Endometrial microvascular endothelial cells (primary cell): ENCODE results near the gene ATCAY. TPM values are rescaled to one million over a fixed set of nuclear protein-coding genes. Genes with fewer than 3 reads are reported as not detected.

ENCODE experiments used
- in situ Hi-C: cut with HindIII; loops from 2 replicates; pipeline ENCODE4 v1.10.0; 2017; ENCODE audit warnings: low sequenced_read_pairs, low pct_unique_long_range_greater_than_20kb; ENCODE audit errors: inconsistent ontology term
- total RNA-seq: library from RNA; depleted of rRNA; stranded (reverse); fragments of >200 nt; gene quantifications from one replicate; pipeline ENCODE4 v1.2.3, GENCODE V29; 2015; ENCODE audit errors: inconsistent ontology term

ATCAY gene
- total RNA-seq, 1 donor from 2014 or later = not detected

- in situ Hi-C loops = no loop called here
Observed at GRCh38 chr19:3895788-3896187, 15.3 kb downstream of the ATCAY start.

DNA sequence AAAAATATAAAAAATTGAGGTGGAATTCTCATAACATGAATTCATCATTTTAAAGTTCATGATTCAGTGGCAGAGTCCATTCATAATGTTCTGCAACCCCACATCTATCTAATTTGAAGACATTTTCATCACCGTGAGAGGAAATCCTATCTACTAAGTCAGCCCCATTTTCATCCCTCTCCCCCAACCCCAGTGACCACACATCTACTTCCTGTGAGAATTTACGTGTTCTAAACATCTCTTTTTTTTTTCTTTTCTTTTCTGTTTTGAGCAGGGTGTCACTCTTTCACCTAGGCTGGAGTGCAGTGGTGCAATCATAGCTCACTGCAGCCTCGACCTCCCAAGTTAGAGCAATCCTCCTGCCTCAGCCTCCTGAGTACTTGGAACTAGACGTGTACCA is 17.5 kb downstream of the ATCAY start:
- in situ Hi-C loops = no loop called here

DNA sequence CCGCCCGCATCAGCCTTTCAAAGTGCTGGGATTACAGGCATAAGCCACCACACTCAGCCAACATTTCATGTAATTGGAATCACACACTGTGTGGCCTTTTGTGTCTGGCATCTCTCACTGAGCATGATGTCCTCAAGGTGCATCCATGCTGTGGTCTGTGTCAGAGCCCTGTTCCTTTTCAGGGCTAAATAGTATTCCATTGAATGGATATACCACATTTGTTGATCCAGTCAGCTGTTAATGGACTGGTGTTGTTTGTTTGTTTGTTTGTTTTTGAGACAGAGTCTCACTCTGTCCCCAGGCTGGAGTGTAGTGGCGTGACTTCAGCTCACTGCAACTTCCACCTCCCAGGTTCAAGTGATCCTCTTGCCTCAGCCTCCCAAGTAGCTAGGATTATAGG is 17.9 kb downstream of the ATCAY start:
- in situ Hi-C loops = no loop called here

GRCh38 chr19:3899531-3900294 is 19.2 kb downstream of the ATCAY start:
- in situ Hi-C loops = no loop called here

DNA sequence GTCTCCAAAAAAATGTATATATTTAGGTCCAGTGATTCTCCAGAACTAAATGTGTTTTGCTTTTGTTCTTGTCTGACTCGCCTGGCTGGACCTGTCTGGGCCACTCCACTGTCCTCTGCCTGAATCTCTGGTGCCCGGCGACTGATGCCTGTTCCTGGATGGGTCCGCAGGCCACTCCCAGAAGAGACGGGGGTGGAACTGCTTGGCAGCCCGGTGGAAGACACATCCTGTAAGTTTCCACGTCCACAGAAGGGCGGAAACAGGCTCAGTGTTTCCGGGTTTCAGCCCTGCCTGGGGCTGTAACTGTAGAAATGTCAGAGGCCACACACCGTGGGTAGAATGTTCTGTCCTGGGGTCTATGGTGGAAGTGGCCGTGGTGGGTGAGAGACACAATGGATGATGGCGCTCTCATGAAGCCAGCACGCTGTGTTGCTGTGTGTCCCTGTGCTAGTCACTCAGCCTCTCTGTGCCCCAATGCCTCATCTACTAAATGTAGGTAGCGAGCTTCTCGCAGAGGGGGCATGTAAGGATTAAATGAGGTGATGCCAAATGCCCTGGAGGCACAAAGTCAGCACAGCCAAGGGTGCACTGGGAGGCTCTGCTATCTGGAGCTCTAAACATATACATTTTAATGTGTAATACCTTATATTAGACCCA is 22.0 kb downstream of the ATCAY start:
- in situ Hi-C loops = no loop called here

GRCh38 chr19:3904233-3904632 is 23.7 kb downstream of the ATCAY start:
- in situ Hi-C loops = no loop called here

- in situ Hi-C loops = no loop called here
Observed at GRCh38 chr19:3907626-3908265, 27.3 kb downstream of the ATCAY start.

GRCh38 chr19:3908266-3909054 is 28.0 kb downstream of the ATCAY start:
- in situ Hi-C loops = no loop called here

DNA sequence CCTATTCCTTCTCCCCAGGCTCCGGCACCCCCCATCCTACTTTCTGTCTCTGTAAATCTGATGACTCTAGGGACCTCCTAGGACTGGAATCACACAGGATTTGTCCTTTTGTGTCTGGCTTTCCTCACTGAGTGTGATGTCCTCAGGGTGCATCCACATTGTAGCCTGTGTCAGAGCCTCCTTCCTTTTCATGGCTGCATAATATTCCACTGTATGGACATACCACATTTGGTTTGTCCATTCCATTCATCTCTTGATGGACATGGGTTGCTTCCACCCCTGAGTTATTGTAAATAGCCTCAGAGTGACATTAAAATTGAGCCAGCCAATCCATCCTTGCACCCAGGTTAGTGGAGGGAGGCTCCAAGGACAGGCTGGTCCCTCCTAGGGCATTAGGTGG is 29.6 kb downstream of the ATCAY start:
- in situ Hi-C loops = no loop called here

DNA sequence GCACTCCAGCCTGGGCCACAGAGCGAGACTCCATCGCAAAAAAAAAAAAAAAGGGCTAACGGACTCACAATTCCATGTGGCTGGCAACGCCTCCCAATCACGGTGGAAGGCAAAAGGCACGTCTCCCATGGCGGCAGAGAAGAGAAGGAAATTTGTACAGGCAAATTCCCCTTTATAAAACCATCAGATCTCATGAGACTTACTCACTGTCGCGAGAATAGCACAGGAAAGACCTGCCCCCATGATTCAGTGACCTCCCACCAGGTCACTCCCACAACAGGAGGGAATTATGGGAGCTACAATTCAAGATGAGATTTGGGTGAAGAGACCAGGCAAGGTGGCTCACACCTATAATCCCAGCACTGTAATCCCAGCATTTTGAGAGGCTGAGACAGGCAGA is 33.7 kb downstream of the ATCAY start:
- in situ Hi-C loops = no loop called here

GRCh38 chr19:3916033-3916432 is 35.5 kb downstream of the ATCAY start:
- in situ Hi-C loops = no loop called here

GRCh38 chr19:3919793-3920192 is 39.3 kb downstream of the ATCAY start:
- in situ Hi-C loops = no loop called here

- in situ Hi-C loops = no loop called here
Observed at GRCh38 chr19:3923096-3923758, 42.7 kb downstream of the ATCAY start.

DNA sequence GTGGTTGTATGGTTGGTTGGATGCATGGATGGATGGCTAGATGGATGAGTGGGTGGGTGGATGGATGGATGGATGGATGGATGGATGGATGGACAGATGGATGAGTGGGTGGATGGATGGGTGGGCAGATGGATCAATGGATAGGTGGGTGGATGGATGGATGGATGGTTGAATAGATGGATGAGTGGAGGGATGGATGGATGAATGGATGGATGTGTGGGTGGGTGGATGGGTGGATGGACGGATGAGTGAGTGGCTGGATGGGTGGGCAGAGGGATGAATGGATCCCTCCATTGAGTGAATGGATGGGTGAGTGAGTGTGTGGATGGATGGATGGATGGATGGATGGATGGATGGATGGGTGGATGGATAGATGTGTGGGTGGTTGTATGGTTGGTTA is 43.4 kb downstream of the ATCAY start:
- in situ Hi-C loops = no loop called here

DNA sequence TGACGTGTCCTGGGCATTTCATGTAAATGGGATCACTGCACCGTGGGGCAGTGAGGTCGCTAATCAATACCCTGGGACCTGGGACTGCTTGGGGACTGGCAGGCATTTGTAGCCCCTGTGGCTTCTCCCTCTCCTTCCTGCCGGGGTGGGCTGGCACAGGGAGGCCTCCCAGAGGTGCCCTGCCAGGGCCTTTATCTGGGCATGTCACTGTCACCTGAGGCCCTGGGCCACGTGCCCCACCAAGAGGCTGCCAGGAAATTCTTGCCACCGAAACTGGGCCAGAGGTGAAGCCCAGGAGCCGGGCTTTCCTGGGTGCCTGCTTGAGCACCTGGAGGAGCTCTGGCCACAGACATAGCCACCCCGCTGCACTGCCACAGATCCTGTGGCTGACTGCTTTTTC is 50.6 kb downstream of the ATCAY start:
- in situ Hi-C loops = no loop called here

- in situ Hi-C loops = no loop called here
Observed at GRCh38 chr19:3932931-3933810, 52.7 kb downstream of the ATCAY start, which contains the start of gene NMRK2. TSS of gene NMRK2 (plus strand) at chr19:3933069. CDS start at chr19:3933672, 603 bp downstream.

GRCh38 chr19:3936506-3937442 is 56.3 kb downstream of the ATCAY start:
- in situ Hi-C loops = no loop called here
